NCI-H1105 treated with DMSO at 0.1 percent for 48 hours (cell line): ENCODE data around the gene NFATC1.
A peak's percentile ranks its signal among the peaks of the same experiment; 100 is the strongest.
"Not testable (repeated sequence)": the region's sequence is repeated elsewhere in the genome, so short reads cannot be mapped to it uniquely, and the experiment has no call there.

Source experiments
- DNase-seq: peaks from one replicate; lab custom pipeline; 2025; lab: John Stamatoyannopoulos, UW

NFATC1 gene

GRCh38 chr18:79375441-79376154, 20.1 kb upstream of the NFATC1 start:
- DNase-seq: no peak

- DNase-seq: not testable (repeated sequence)
Measured at GRCh38 chr18:79376661-79377060, 19.1 kb upstream of the NFATC1 start.

GRCh38 chr18:79377187-79377891, 18.4 kb upstream of the NFATC1 start:
- DNase-seq: no peak

- peak; percentile 64 for DNase-seq
Measured at GRCh38 chr18:79378536-79379250, 17.0 kb upstream of the NFATC1 start.

- no peak for DNase-seq
Measured at GRCh38 chr18:79379251-79379905, 16.4 kb upstream of the NFATC1 start.

GRCh38 chr18:79379931-79380815, 15.6 kb upstream of the NFATC1 start:
- DNase-seq: no peak

GRCh38 chr18:79380816-79381806, 14.6 kb upstream of the NFATC1 start:
- DNase-seq: peak; percentile 11

GRCh38 chr18:79381811-79382311, 13.9 kb upstream of the NFATC1 start:
- DNase-seq: no peak

- DNase-seq: no peak
Measured at GRCh38 chr18:79382681-79383387, 12.9 kb upstream of the NFATC1 start.

- DNase-seq: no peak
Measured at GRCh38 chr18:79383388-79384056, 12.2 kb upstream of the NFATC1 start.

- no peak for DNase-seq
Measured at GRCh38 chr18:79384151-79384807, 11.5 kb upstream of the NFATC1 start.

- DNase-seq: no peak
Measured at GRCh38 chr18:79384834-79385233, 10.9 kb upstream of the NFATC1 start.

- no peak for DNase-seq
Measured at GRCh38 chr18:79385326-79385707, 10.4 kb upstream of the NFATC1 start.

- no peak for DNase-seq
Measured at GRCh38 chr18:79385708-79386341, 9.9 kb upstream of the NFATC1 start.

GRCh38 chr18:79386547-79386946, 9.2 kb upstream of the NFATC1 start:
- no peak for DNase-seq

- no peak for DNase-seq
Measured at GRCh38 chr18:79387214-79387613, 8.5 kb upstream of the NFATC1 start.

GRCh38 chr18:79387615-79388014, 8.1 kb upstream of the NFATC1 start:
- no peak for DNase-seq

- no peak for DNase-seq
Measured at GRCh38 chr18:79388043-79388442, 7.7 kb upstream of the NFATC1 start.
